ENCODE data around the gene SLC6A20. TPM values are rescaled to one million over a fixed set of nuclear protein-coding genes. Genes with fewer than 3 reads are reported as not detected.

SLC6A20 gene
- total and polyA plus RNA-seq, 2 experiments from 2014 or later = 0.05 to 0.14 TPM

- peak overlapping the region; percentile 57 for H3K27ac ChIP-seq (ENCODE audit: low read depth)
- H2AFZ ChIP-seq = no peak overlapping the region
- no peaks in the 10 kb centered on the region for H3K27me3 ChIP-seq (ENCODE audit: insufficient read depth)
- H3K27me3 Mint-ChIP-seq (ENCODE audit: insufficient read depth, low read depth, poor library complexity) = peaks cover 10% of the 10 kb centered on the region
- DNase-seq (ENCODE audit: low spot score) = no peak
- H3K36me3 ChIP-seq (ENCODE audit: insufficient read depth) = peaks cover 35% of the 10 kb centered on the region
- no peaks in the 10 kb centered on the region; the same call in 1 of the 2 replicates for H3F3A ChIP-seq (replicated peaks; ENCODE audit: low read depth)
- no peaks in the 10 kb centered on the region for H3K9me3 Mint-ChIP-seq
- peaks cover 52% of the 10 kb centered on the region for H3K4me1 Mint-ChIP-seq
- ATAC-seq = no peak
- no peak for TF ChIP-seq ZNF462 (CRISPR knock-in tag; IDR thresholded peaks at IDR 0.05)
- TF ChIP-seq REST (IDR thresholded peaks at IDR 0.05; ENCODE audit: unreplicated experiment) = no peak
- no peak for TF ChIP-seq JUNB (IDR thresholded peaks at IDR 0.05; ENCODE audit: unreplicated experiment)
- TF ChIP-seq EZH2phosphoT487 (IDR thresholded peaks at IDR 0.05; ENCODE audit: unreplicated experiment) = no peak
- TF ChIP-seq ZNF114 (CRISPR knock-in tag; IDR thresholded peaks at IDR 0.05) = no peak
- TF ChIP-seq POLR2AphosphoS5 (IDR thresholded peaks at IDR 0.05; ENCODE audit: low read depth) = no peak
- TF ChIP-seq ETS1 (IDR thresholded peaks at IDR 0.05) = no peak
- no peak for TF ChIP-seq EZH2 (IDR thresholded peaks at IDR 0.05; ENCODE audit: low read depth, unreplicated experiment)
- TF ChIP-seq NANOG (IDR thresholded peaks at IDR 0.05; ENCODE audit: borderline replicate concordance) = no peak
- TF ChIP-seq STAT1 (IDR thresholded peaks at IDR 0.05; ENCODE audit: unreplicated experiment) = no peak
- no peak for TF ChIP-seq CREB1 (CRISPR knock-in tag; IDR thresholded peaks at IDR 0.05; ENCODE audit: low read depth)
- TF ChIP-seq CTCF (conservative IDR thresholded peaks at IDR 0.05; ENCODE audit: low read depth in 2 of 2) = no peak
- 0 out of 2 replicates have a peak overlapping the region, but pooled peaks have one; percentile 27 for H3K4me2 ChIP-seq
- H3K4me3 Mint-ChIP-seq = no peak overlapping the region
- H3K79me2 ChIP-seq (replicated peaks; ENCODE audit: insufficient read depth) = 0 out of 2 replicates have a peak, but pooled peaks cover 4% of the 10 kb centered on the region
- peaks cover 45% of the 10 kb centered on the region for H3K4me1 ChIP-seq (ENCODE audit: insufficient read depth)
- peak overlapping the region; percentile 92 for H3K27ac Mint-ChIP-seq
- no peak overlapping the region for H3K4me3 ChIP-seq
- H3K36me3 Mint-ChIP-seq (ENCODE audit: low read depth) = peaks cover 70% of the 10 kb centered on the region
- H4K20me1 ChIP-seq (replicated peaks; ENCODE audit: insufficient read depth) = no peaks in the 10 kb centered on the region; the same call in 1 of the 2 replicates
- H3K9me2 ChIP-seq (ENCODE audit: insufficient read depth) = no peaks in the 10 kb centered on the region
Measured at GRCh38 chr3:45741742-45742460, 54.4 kb downstream of the SLC6A20 start.
